ENCODE results near the gene NAPG. TPM values are rescaled to one million over a fixed set of nuclear protein-coding genes. Genes with fewer than 3 reads are reported as not detected.
"Not testable (repeated sequence)": the region's sequence is repeated elsewhere in the genome, so short reads cannot be mapped to it uniquely, and the experiment has no call there.

Gene NAPG
- total RNA-seq, 4 donors from 2014 or later, result 47.5 to 56.4 (median 53.1) TPM

GRCh38 chr18:10530002-10530401 lies 4.2 kb downstream of the NAPG start:
- DNase-seq, result no peak
- intact Hi-C loops (cut with DNase I), result no loop called here
- Histone ChIP-seq H3K9me3 (no peaks in the 10 kb centered on the region), H3K4me1 (peaks cover 12 to 20% of the 10 kb centered on the region in 2 donors), H3K36me3 (no peaks in the 10 kb centered on the region), H3K4me3 (replicated peaks in 1 of 3) (no peak overlapping the region), H3K27me3 (no peaks in the 10 kb centered on the region), H3K27ac (no peak overlapping the region)
- WGBS, 2 donors, result 89 to 92% methylated on average over 3 of the region's 3 CpGs
- TF ChIP-seq POLR2A (IDR thresholded peaks at IDR 0.05) (no peak), CTCF (IDR thresholded peaks at IDR 0.05) (no peak)

- H3K4me1 ChIP-seq, result peaks cover 10 to 20% of the 10 kb centered on the region in 2 donors
- TF ChIP-seq CTCF (IDR thresholded peaks at IDR 0.05) (no peak), POLR2A (IDR thresholded peaks at IDR 0.05) (no peak)
- 91% methylated on average over 3 of the region's 3 CpGs for WGBS, 2 donors
- H3K9me3 ChIP-seq, result no peaks in the 10 kb centered on the region
- H3K27me3 ChIP-seq, result no peaks in the 10 kb centered on the region
- no peak overlapping the region for H3K4me3 ChIP-seq (replicated peaks in 1 of 3)
- intact Hi-C loops (cut with DNase I), result no loop called here
- peak in 1 of 2 donors; percentile 38 for DNase-seq
- H3K27ac ChIP-seq, result peak overlapping the region in 1 of 3 donors; percentile 7
- H3K36me3 ChIP-seq, result no peaks in the 10 kb centered on the region
Observed at GRCh38 chr18:10530852-10531251, 5.0 kb downstream of the NAPG start.

- no peak overlapping the region for H3K27ac ChIP-seq
- H3K9me3 ChIP-seq, result no peaks in the 10 kb centered on the region
- H3K27me3 ChIP-seq, result no peaks in the 10 kb centered on the region
- WGBS, 2 donors, result 98% methylated on average over 2 of the region's 2 CpGs
- H3K36me3 ChIP-seq, result no peaks in the 10 kb centered on the region
- DNase-seq, result no peak
- TF ChIP-seq CTCF (IDR thresholded peaks at IDR 0.05) (no peak), POLR2A (IDR thresholded peaks at IDR 0.05) (no peak)
- peaks cover 0 to 10% of the 10 kb centered on the region in 2 donors for H3K4me1 ChIP-seq
- intact Hi-C loops (cut with DNase I), result no loop called here
- H3K4me3 ChIP-seq (replicated peaks in 1 of 3), result no peak overlapping the region
Observed at GRCh38 chr18:10533111-10533510, 7.3 kb downstream of the NAPG start.

- TF ChIP-seq CTCF (IDR thresholded peaks at IDR 0.05) (no peak), POLR2A (IDR thresholded peaks at IDR 0.05) (no peak)
- Histone ChIP-seq H3K4me3 (replicated peaks in 1 of 3) (no peak overlapping the region), H3K9me3 (no peaks in the 10 kb centered on the region), H3K27me3 (no peaks in the 10 kb centered on the region), H3K36me3 (peaks cover 12 to 23% of the 10 kb centered on the region in 2 donors), H3K4me1 (no peaks in the 10 kb centered on the region), H3K27ac (no peak overlapping the region)
- intact Hi-C loops (cut with DNase I), result no loop called here
- 89 to 99% methylated on average over 2 of the region's 2 CpGs for WGBS, 2 donors
- DNase-seq, result no peak
Observed at GRCh38 chr18:10536280-10536679, 10.5 kb downstream of the NAPG start.

GRCh38 chr18:10537765-10538164 lies 11.9 kb downstream of the NAPG start:
- WGBS, 2 donors, result 77 to 78% methylated on average over 2 of the region's 2 CpGs
- Histone ChIP-seq H3K4me1 (no peaks in the 10 kb centered on the region), H3K4me3 (replicated peaks in 1 of 3) (no peak overlapping the region), H3K36me3 (peaks cover 19 to 29% of the 10 kb centered on the region in 2 donors), H3K27me3 (no peaks in the 10 kb centered on the region), H3K9me3 (no peaks in the 10 kb centered on the region), H3K27ac (no peak overlapping the region)
- intact Hi-C loops (cut with DNase I), result no loop called here
- TF ChIP-seq CTCF (IDR thresholded peaks at IDR 0.05), result no peak
- no peak for TF ChIP-seq POLR2A (IDR thresholded peaks at IDR 0.05)
- DNase-seq, result no peak

- H3K4me1 ChIP-seq; intact Hi-C loops (cut with DNase I); H3K27me3 ChIP-seq; H3K4me3 ChIP-seq (replicated peaks in 1 of 3); H3K9me3 ChIP-seq; H3K27ac ChIP-seq; DNase-seq: not testable (repeated sequence)
- peaks cover 19 to 29% of the 10 kb centered on the region in 2 donors for H3K36me3 ChIP-seq
- 96 to 98% methylated on average over 5 of the region's 5 CpGs for WGBS, 2 donors
Observed at GRCh38 chr18:10539124-10539523, 13.3 kb downstream of the NAPG start.
